SIG-M5 treated with dmso at 0.1 percent for 504 hours (cell line): ENCODE measurements around the gene CRB3.
"Not testable (repeated sequence)": the region's sequence is repeated elsewhere in the genome, so short reads cannot be mapped to it uniquely, and the experiment has no call there.

Experiments used
- DNase-seq: peaks from one replicate; lab custom pipeline; 2025; ENCODE audit not compliant: unreplicated experiment; lab: John Stamatoyannopoulos, UW

The CRB3 gene, protein sequence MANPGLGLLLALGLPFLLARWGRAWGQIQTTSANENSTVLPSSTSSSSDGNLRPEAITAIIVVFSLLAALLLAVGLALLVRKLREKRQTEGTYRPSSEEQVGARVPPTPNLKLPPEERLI

DNA sequence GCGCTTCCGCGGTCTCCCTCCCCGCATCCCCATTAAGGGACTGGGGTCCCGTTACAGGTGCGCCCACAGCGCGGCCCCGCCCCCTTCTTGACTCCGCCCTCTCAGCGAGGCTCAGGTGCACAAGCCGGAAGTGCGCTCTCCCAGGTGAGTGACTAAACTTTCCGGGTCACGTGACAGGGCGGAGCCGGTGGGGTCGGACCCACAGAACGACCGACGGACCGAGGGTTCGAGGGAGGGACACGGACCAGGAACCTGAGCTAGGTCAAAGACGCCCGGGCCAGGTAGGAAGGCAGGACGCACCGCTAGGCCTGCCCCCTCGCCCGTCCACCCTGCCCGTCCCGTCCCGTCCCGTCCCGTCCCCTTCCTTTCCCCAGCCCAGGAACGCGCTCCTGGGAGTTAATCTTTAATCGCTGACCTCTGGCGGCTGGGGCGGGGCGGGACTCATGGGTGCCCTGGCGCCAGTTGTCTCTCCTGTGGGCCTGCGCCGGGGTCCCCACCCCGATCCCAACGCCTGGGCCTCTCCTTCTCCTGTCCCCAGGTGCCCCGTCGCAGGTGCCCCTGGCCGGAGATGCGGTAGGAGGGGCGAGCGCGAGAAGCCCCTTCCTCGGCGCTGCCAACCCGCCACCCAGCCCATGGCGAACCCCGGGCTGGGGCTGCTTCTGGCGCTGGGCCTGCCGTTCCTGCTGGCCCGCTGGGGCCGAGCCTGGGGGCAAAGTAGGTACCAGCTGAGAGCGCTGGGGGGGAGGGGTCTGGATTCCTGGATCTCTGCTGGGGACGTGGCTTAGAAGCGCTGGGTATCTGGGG, at the start of gene CRB3:
CRB3 (plus strand) TSS at position 202 of the 804 bp plus-strand sequence; CDS start at position 633, 431 bp downstream.
- no peak for DNase-seq

DNA sequence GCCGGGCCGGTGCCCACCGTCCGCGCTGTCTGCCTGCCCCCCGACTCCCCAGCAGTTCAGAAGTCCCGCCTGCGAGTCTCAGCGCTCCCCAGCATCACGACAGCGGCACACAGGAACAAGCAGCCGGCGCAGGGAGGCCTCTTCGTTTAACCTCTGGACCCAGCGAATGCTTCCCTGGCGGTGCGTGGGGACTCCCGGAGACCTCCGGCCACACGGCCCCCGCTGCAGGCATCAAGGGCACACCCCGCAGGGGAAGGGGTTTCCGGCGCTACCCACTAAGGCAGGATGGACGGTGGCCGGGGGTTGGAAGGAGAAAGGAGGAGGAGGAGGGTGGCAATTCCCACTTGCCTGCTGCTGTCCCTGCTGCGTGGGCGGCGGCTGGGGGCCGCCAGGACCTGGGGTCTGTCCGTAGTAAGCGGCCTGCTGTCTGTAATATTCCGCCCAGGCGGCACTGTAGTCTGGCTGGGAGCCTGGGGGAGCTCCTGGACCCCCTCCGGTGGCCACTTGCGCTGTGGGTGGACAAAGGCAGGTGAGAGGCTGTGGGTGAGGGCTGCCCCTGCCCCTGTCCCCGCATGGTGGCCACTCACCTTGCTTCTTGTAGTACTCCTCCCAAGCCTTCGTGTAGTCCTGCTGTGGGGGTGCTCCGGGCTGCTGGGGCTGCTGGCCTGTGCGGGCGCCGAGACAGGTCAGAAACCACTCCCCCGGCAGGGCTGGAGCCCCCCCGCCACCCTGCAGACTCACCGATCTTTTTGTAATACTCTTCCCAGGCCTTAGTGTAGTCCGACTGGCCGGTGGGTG, 49.1 kb upstream of the CRB3 start:
- no peak for DNase-seq

- DNase-seq, result no peak
Observed at GRCh38 chr19:6415591-6416190, 48.4 kb upstream of the CRB3 start.

DNA sequence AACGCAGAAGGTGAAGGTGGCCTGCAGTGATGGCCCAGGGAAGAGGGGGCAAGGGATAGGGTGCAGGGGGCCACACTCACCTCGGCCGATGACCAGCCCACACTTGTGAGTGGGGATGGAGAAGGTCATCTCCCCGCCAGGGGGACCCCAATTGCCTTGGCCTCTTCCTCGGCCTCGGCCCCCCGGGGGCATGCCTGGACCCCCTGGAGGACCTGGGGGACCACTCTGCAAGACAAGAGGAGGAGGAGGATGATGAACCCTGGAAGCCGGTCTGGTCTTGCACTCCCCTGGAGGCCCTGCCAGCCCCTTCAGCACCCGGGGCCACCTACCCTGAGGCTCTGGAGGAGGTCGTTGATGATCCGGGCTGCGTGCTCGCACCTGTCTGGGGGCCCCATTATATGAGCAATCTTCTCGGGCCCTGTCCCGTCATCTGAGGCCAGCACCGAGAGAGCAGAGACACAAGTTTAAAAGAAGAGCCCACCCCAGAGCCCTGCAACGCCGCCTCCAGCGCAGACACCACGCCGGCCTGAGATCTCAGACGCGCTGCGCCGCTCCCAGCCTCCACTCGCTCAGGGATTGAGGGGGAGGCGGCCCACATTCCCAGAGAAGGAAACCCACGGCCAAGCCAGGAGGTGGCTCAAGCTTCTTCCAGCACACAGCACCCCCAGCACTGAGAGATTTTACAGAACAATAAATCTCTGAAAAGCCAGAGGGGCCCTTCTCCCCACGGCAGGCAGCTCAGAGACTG, 47.2 kb upstream of the CRB3 start:
- DNase-seq, result no peak

DNA sequence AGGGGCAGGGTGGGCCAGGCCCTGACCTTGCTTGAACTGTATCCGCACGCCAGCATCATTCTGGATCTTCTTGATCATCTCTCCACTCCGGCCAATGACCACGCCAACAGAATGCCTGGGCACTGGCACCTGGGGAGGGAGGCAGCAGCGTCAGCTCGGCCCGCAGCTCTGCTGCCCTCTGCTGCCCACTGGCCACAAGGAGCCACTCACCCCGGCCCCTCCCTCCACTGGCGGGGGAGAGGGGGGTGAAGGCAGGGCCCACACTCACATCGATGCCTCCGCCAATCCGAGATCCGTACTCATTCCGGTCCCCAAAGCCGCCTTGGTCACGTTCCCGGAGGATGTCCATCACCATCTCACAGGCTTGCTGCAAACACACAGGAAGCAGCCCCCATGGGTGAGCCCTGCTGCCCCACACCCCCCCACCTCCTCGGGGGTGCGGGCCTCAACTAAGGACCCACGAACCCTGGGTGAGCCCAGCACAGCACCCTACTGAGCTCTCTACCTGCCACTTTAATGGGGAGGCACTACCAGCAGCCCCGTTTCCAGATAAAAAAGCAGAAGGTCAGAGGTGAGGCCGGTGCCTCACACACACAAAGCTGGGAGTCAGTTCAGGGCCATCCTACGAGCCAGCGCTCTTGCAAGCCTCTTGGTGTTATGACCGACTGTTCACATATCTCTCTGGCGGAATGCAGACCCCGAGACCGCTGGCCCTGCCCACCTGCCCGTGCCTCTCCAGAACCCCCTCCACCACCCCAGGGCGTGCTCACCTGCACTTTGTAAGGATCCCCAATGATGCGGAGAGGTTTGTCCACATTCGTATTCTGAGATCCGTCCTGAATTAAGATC, 46.1 kb upstream of the CRB3 start:
- no peak for DNase-seq

- DNase-seq, result no peak
Observed at GRCh38 chr19:6418562-6418932, 45.5 kb upstream of the CRB3 start.

- DNase-seq, result no peak
Observed at GRCh38 chr19:6421075-6422014, 42.7 kb upstream of the CRB3 start.

GRCh38 chr19:6423499-6424194, 40.4 kb upstream of the CRB3 start:
- peak; percentile 16 for DNase-seq

DNA sequence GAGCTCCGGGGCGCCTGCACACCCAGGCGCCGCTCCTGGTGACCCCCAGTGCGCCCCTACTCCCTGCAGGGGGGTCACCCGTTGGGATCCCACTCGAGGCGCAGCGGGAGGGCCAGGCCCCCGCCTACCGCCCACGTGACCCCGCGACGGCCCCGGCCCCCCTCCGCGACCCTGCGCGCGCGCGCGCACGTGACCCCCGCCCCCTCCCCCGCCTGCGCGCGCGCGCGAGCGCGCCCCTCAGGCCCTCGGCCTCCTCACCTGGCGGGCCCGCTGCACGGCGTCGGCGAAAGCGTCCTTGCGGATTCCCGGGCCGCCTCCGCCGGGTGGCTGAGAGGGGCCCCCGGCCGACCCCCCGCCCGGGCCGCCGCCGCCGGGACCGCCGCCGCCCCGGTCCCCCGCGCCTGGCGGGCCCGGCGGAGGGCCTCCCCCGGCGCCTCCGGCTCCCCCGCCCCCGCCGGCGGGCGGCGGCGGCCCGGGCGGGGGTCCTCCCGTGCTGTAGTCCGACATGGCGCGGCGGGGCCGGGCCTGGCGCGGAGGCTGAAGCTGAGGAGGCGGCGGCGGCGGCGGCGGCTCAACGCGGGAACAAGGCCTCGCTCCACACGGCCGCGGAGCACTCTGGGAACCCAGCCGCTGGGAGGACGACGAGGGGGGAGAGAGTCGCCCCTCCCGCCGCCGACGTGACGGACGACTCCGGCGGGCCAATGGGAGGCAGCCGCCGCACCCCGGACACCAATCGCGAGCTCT, 39.7 kb upstream of the CRB3 start, which contains the start of gene KHSRP:
KHSRP (minus strand) TSS at position 617 of the 744 bp plus-strand sequence; CDS start at position 507, 110 bp downstream.
- DNase-seq, result no peak

DNA sequence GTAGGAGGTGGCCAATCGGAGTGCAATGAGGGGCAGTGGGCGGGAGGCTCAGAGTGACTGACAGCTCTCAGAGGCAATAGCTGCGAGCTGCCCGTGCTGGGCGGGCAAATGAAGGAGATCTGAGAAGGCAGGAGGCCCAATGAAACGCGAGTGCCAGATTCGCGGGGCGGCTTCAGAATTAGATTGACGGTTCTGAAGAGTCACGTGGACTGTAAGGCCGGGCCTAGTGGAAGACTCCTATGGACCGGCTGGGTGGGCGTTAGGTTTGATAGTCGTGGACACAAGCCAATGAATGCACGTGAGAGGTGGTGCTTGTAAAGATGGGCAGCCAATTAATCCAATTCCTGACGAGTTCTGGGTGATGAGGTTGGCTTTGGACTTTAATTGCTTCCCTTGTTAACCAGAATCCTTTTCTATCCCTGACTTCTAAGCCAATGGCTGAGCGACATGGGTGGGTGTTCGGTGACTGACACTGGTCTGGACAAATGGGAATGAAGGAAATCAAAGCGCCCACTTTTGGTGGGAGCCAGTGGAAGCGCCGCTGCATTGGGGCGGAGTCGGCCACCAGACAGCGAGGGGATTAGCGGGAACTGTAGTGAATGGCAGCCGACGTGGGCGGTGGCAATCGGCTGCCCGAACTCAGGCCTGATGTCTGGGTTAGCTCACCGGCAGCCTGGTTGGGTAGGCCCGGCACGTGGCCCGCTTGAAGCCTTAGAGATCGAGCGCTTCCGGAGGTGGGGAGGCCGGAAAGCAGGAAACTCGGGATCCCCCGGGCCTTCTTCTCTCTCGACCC, 38.9 kb upstream of the CRB3 start:
- DNase-seq, result peak; percentile 100

- DNase-seq, result no peak
Observed at GRCh38 chr19:6425732-6426620, 38.1 kb upstream of the CRB3 start.

- DNase-seq, result no peak
Observed at GRCh38 chr19:6427131-6427530, 36.9 kb upstream of the CRB3 start.

DNA sequence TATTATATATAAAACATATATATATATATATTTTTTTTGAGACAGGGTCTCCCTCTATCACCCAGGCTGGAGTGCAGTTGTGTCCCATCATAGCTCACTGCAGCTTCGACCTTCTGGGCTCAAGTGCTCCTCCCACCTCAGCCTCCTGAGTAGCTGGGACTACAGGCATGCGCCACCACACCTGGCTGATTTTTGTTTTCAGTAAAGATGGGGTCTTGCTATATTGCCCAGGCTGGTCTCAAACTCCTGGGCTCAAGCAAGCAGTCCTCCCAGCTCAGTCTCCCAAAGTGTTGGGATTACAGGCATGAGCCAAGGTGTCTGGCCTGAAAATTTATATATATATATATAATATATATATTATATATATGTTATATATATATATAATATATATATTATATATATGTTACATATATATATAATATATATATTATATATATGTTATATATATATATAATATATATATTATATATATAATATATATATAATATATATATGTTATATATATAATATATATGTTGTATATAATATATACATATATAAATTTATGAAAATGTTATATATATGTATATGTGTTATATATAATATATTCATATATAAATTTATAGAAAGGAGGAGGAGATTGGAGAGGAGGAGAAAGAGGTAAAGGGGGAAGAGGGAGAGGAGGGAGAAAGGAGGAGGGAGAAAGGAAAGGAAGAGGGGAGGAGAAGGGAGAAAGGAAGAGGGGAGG, 35.2 kb upstream of the CRB3 start:
- not testable (repeated sequence) for DNase-seq

DNA sequence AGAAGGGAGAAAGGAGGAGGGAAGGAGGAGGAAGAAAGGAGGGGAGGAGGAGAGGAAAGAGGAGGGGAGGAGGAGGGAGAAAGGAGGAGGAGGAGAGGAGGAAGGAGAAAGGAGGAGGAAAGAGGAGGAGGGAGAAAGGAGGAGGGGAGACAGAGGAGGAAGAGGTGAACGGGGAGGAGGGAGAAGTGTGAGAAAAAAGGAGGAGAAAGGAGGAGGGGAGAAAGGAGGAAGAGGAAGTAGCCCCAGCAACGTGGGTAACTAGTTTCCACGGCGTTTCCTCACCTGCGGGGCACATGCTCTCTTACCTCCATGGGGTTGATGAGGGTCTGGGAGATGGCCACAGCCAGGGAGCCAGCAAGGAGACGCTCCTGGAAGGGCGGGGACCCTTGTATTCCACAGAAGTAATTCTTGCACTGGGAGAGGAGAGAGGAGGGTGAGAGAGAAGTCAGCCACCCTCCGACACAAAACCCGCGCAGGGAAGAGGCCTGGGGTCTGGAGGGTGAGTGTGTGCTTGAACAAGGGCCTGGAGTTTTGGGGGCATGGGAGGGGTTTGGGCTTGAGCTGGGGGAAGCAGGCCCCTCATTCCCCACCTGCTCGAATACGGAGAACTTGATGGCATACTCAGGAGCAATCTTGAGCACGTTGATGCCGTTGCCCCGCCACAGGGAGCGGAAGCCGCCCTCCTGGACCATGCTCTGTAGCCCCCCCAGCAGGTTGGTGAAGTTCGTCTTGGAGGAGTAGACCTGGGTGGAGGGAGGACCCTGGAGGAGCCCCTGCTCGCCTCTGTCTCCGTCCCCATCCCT, 34.5 kb upstream of the CRB3 start:
- DNase-seq, result peak; percentile 60
